DOHH2 (cell line): ENCODE results near the gene YRDC.

Experiments used
- H3F3A ChIP-seq: fragments of 200-600 bp; sonication (generic), shearing (Covaris generic); 2 replicates; pipeline ENCODE4 v1.6.0; 2016; ENCODE audit warnings: antibody characterized with exemption, mild to moderate bottlenecking; ENCODE audit not compliant: control insufficient read depth, insufficient read depth
- H3K27ac ChIP-seq: fragments of 200-600 bp; sonication (generic); 2 replicates; pipeline ENCODE4 v1.5.1; 2014; ENCODE audit warnings: low read depth, mild to moderate bottlenecking, low read length, moderate library complexity
- H3K27me3 ChIP-seq: fragments of 200-600 bp; sonication (generic); 2 replicates; pipeline ENCODE4 v1.6.1; 2014; ENCODE audit warnings: mild to moderate bottlenecking, low read length, mixed read lengths; ENCODE audit not compliant: control insufficient read depth
- H3K36me3 ChIP-seq: fragments of 200-600 bp; sonication (generic); 2 replicates; pipeline ENCODE4 v1.6.1; 2014; ENCODE audit warnings: mild to moderate bottlenecking, low read length, moderate library complexity, mixed read lengths; ENCODE audit not compliant: control insufficient read depth
- H3K4me1 ChIP-seq: fragments of 200-600 bp; sonication (generic); 2 replicates; pipeline ENCODE4 v1.6.1; 2014; ENCODE audit warnings: mild to moderate bottlenecking, low read length, mixed read lengths; ENCODE audit not compliant: control insufficient read depth
- H3K4me2 ChIP-seq: fragments of 200-600 bp; sonication (generic); 2 replicates; pipeline ENCODE4 v1.6.0; 2014; ENCODE audit warnings: mild to moderate bottlenecking, low read length, moderate library complexity
- H3K4me3 ChIP-seq: fragments of 200-600 bp; sonication (generic); 2 replicates; pipeline ENCODE4 v1.5.1; 2014; ENCODE audit warnings: mild to moderate bottlenecking, low read length, mixed read lengths
- H3K79me2 ChIP-seq: fragments of 200-600 bp; sonication (generic); 2 replicates; pipeline ENCODE4 v1.6.1; 2014; ENCODE audit warnings: mild to moderate bottlenecking, low read length, mixed read lengths; ENCODE audit not compliant: control insufficient read depth
- H3K9me2 ChIP-seq: fragments of 200-600 bp; sonication (generic); replicated peaks from 2 replicates; pipeline ENCODE4 v1.6.1; 2014; ENCODE audit warnings: mild to moderate bottlenecking, low read length, mixed read lengths; ENCODE audit not compliant: control insufficient read depth
- H3K9me3 ChIP-seq: fragments of 200-600 bp; sonication (generic); 2 replicates; pipeline ENCODE4 v1.6.1; 2014; ENCODE audit warnings: antibody characterized with exemption, low read length, mixed read lengths; ENCODE audit not compliant: control insufficient read depth, insufficient read depth
- H4K20me1 ChIP-seq: fragments of 200-600 bp; sonication (generic); 2 replicates; pipeline ENCODE4 v1.6.0; 2014; ENCODE audit warnings: low read depth, mild to moderate bottlenecking, antibody characterized with exemption, low read length, moderate library complexity; ENCODE audit not compliant: control insufficient read depth, insufficient read depth
- CTCF ChIP-seq: fragments of 200-600 bp; sonication (generic); IDR thresholded peaks from one replicate; pipeline ENCODE4 v1.5.1; 2014; ENCODE audit warnings: antibody characterized with exemption, mild to moderate bottlenecking, low read depth, low read length; ENCODE audit not compliant: poor library complexity, severe bottlenecking
- EZH2phosphoT487 ChIP-seq: fragments of 200-600 bp; sonication (generic); IDR thresholded peaks from 2 replicates; pipeline ENCODE4 v1.6.1; 2017; ENCODE audit warnings: borderline replicate concordance, mild to moderate bottlenecking, antibody characterized with exemption, low read length, moderate library complexity, mixed read lengths

YRDC gene

GRCh38 chr1:37822906-37823815 is 15.2 kb upstream of the YRDC start:
- no peaks in the 10 kb centered on the region for H3F3A ChIP-seq
- no peak overlapping the region for H3K4me2 ChIP-seq
- no peaks in the 10 kb centered on the region for H3K9me2 ChIP-seq
- H3K4me1 ChIP-seq: peaks cover 15% of the 10 kb centered on the region
- no peaks in the 10 kb centered on the region for H4K20me1 ChIP-seq
- H3K9me3 ChIP-seq: no peaks in the 10 kb centered on the region
- no peak overlapping the region for H3K27ac ChIP-seq
- peaks cover 49% of the 10 kb centered on the region for H3K36me3 ChIP-seq
- H3K79me2 ChIP-seq: no peaks in the 10 kb centered on the region
- no peak overlapping the region for H3K4me3 ChIP-seq
- no peaks in the 10 kb centered on the region for H3K27me3 ChIP-seq
- TF ChIP-seq CTCF: no peak
- no peak for TF ChIP-seq EZH2phosphoT487

- Histone ChIP-seq H3K9me2 (no peaks in the 10 kb centered on the region), H3K9me3 (no peaks in the 10 kb centered on the region), H4K20me1 (no peaks in the 10 kb centered on the region), H3K27ac (no peak overlapping the region), H3K36me3 (peaks cover 59% of the 10 kb centered on the region), H3K27me3 (no peaks in the 10 kb centered on the region), H3K4me3 (no peak overlapping the region), H3K79me2 (no peaks in the 10 kb centered on the region), H3F3A (no peaks in the 10 kb centered on the region), H3K4me2 (no peak overlapping the region), H3K4me1 (peaks cover 15% of the 10 kb centered on the region)
- TF ChIP-seq CTCF: no peak
- TF ChIP-seq EZH2phosphoT487: no peak
Observed at GRCh38 chr1:37821481-37821880, 13.5 kb upstream of the YRDC start.

GRCh38 chr1:37817481-37817880 is 9.5 kb upstream of the YRDC start:
- Histone ChIP-seq H3K4me3 (no peak overlapping the region), H3K36me3 (peaks cover 64% of the 10 kb centered on the region), H3K79me2 (no peaks in the 10 kb centered on the region), H4K20me1 (no peaks in the 10 kb centered on the region), H3K27me3 (no peaks in the 10 kb centered on the region), H3K9me3 (no peaks in the 10 kb centered on the region), H3K4me2 (no peak overlapping the region), H3K4me1 (peaks cover 15% of the 10 kb centered on the region), H3K27ac (no peak overlapping the region), H3K9me2 (no peaks in the 10 kb centered on the region), H3F3A (no peaks in the 10 kb centered on the region)
- TF ChIP-seq CTCF (peak; percentile 18), EZH2phosphoT487 (no peak)
